Cardiac muscle cell (in vitro differentiated cells and primary cell): ENCODE measurements around the gene CHKA. TPM values are rescaled to one million over a fixed set of nuclear protein-coding genes. Genes with fewer than 3 reads are reported as not detected.

Source experiments
- DNase-seq, 2 donors: peaks; one replicate each; pipeline versions ENCODE4 v3.0.0 to v3.0.0-alpha.2; 2010 to 2017; ENCODE audit warnings: low read depth in 1 of 2, low spot score in 1 of 2
- H3K27ac ChIP-seq: fragments of 200-600 bp; sonication (generic); 2 replicates; pipeline ENCODE4 v1.5.1; 2016
- H3K27me3 ChIP-seq: fragments of 200-600 bp; sonication (generic); 2 replicates; pipeline ENCODE4 v1.6.0; 2016; ENCODE audit warnings: control low read depth
- H3K36me3 ChIP-seq: fragments of 200-600 bp; sonication (generic); 2 replicates; pipeline ENCODE4 v1.5.1; 2016; ENCODE audit warnings: control low read depth
- H3K4me1 ChIP-seq: fragments of 200-600 bp; sonication (generic); 2 replicates; pipeline ENCODE4 v1.8.1; 2017; ENCODE audit warnings: low read depth, mild to moderate bottlenecking, mixed run types
- H3K4me3 ChIP-seq: fragments of 200-600 bp; sonication (generic); 2 replicates; pipeline ENCODE4 v1.5.1; 2016; ENCODE audit warnings: mild to moderate bottlenecking
- H3K9me3 ChIP-seq: fragments of 200-600 bp; sonication (generic); 2 replicates; pipeline ENCODE4 v1.5.1; 2017; ENCODE audit warnings: low read depth, mild to moderate bottlenecking, control low read depth
- polyA plus RNA-seq: library from polyadenylated mRNA; unstranded; fragments of >200 nt; fragmentation: Nextera tagmentation; extraction: Ambion mirVana; gene quantifications from 2 replicates; pipeline ENCODE4 v1.2.1, GENCODE V29; 2016
- total RNA-seq: library from RNA; depleted of rRNA; stranded (reverse); fragments of >200 nt; gene quantifications from 2 replicates; pipeline ENCODE4 v1.2.3, GENCODE V29; 2016
- TF ChIP-seq, protein P1 (sequence below): IDR thresholded peaks from 2 replicates; pipeline ENCODE4 v1.5.1; 2012; ENCODE audit warnings: low read depth, mild to moderate bottlenecking, low read length

The CHKA gene
- total and polyA plus RNA-seq, 2 experiments from 2014 or later = 37.6 to 143 TPM

DNA sequence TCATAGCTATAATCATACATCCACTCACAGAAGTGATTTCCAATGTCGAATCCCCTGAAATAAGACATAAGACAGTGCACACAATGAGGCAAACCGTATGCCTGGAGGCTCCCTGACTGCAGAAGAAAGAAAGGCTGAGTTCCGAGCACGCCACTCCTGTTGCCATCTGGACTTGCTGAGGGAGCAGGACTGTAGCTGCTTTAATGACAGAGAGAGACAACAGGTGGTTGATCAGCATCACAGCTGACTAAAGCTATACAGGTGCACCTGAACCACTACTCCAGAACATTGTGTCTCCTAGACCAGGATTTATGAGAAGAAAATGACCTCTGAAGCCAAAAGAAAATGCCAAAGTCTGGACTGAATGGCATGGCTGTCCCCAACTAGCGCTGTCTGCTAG lies 55.3 kb downstream of the CHKA start:
- no peaks in the 10 kb centered on the region for H3K4me1 ChIP-seq
- TF ChIP-seq, protein P1, sequence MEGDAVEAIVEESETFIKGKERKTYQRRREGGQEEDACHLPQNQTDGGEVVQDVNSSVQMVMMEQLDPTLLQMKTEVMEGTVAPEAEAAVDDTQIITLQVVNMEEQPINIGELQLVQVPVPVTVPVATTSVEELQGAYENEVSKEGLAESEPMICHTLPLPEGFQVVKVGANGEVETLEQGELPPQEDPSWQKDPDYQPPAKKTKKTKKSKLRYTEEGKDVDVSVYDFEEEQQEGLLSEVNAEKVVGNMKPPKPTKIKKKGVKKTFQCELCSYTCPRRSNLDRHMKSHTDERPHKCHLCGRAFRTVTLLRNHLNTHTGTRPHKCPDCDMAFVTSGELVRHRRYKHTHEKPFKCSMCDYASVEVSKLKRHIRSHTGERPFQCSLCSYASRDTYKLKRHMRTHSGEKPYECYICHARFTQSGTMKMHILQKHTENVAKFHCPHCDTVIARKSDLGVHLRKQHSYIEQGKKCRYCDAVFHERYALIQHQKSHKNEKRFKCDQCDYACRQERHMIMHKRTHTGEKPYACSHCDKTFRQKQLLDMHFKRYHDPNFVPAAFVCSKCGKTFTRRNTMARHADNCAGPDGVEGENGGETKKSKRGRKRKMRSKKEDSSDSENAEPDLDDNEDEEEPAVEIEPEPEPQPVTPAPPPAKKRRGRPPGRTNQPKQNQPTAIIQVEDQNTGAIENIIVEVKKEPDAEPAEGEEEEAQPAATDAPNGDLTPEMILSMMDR = no peak
- H3K27me3 ChIP-seq = no peaks in the 10 kb centered on the region
- DNase-seq = no peak
- H3K36me3 ChIP-seq = peaks cover 66% of the 10 kb centered on the region
- no peak overlapping the region for H3K4me3 ChIP-seq
- H3K9me3 ChIP-seq = no peaks in the 10 kb centered on the region
- H3K27ac ChIP-seq = no peak overlapping the region

DNA sequence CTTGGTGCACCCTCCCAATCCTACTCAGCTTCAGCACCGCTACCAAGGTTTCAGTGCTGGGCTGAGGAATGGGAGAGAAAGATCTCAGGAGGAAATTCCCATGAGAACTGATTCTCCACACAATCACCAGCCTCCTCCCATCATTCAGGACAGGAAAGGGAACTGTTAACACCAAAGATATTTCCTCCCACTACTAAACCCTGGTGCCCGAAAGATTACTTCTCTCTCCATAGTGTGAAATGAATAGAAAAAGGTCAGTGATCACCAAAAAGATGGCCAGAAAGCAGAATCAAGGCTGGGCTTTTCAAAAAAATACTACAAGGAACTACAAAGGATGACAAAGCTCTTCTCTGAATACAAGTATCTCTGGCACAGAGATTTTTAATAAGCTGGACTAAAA lies 56.3 kb downstream of the CHKA start:
- no peaks in the 10 kb centered on the region for H3K9me3 ChIP-seq
- no peak overlapping the region for H3K4me3 ChIP-seq
- no peak for DNase-seq
- no peaks in the 10 kb centered on the region for H3K4me1 ChIP-seq
- H3K36me3 ChIP-seq = peaks cover 64% of the 10 kb centered on the region
- H3K27me3 ChIP-seq = no peaks in the 10 kb centered on the region
- TF ChIP-seq, protein P1 = no peak
- no peak overlapping the region for H3K27ac ChIP-seq

DNA sequence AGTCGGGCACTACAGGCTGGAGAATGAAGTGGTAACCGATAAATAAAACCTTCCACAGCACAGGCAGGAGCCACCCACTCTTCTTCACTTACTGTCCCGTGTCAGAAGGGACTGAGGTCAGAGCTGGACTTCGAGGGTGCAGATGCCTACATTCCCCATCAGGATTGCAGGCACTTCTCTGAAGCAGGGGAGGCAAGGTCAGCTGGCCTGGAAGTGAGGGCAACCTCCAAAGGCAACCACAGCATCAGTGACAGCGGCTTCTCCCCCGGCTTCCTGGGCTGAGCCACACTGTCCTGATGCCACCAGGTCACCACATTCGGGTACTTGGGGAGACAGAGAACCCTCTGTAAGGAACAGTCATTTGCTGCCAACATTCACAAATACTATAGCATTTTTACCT lies 59.7 kb downstream of the CHKA start:
- DNase-seq = no peak
- peaks cover 56% of the 10 kb centered on the region for H3K36me3 ChIP-seq
- no peak overlapping the region for H3K4me3 ChIP-seq
- TF ChIP-seq, protein P1 = no peak
- no peaks in the 10 kb centered on the region for H3K27me3 ChIP-seq
- H3K27ac ChIP-seq = no peak overlapping the region
- H3K9me3 ChIP-seq = no peaks in the 10 kb centered on the region
- no peaks in the 10 kb centered on the region for H3K4me1 ChIP-seq

GRCh38 chr11:68057807-68058206 lies 63.4 kb downstream of the CHKA start:
- Histone ChIP-seq H3K27me3 (no peaks in the 10 kb centered on the region), H3K27ac (no peak overlapping the region), H3K9me3 (no peaks in the 10 kb centered on the region), H3K4me1 (no peaks in the 10 kb centered on the region), H3K4me3 (no peak overlapping the region), H3K36me3 (peaks cover 41% of the 10 kb centered on the region)
- DNase-seq = no peak
- TF ChIP-seq, protein P1 = no peak

- H3K36me3 ChIP-seq = peaks cover 32% of the 10 kb centered on the region
- H3K9me3 ChIP-seq = no peaks in the 10 kb centered on the region
- no peak for DNase-seq
- no peaks in the 10 kb centered on the region for H3K27me3 ChIP-seq
- no peaks in the 10 kb centered on the region for H3K4me1 ChIP-seq
- no peak overlapping the region for H3K27ac ChIP-seq
- TF ChIP-seq, protein P1 = no peak
- no peak overlapping the region for H3K4me3 ChIP-seq
These were observed 64.6 kb downstream of the CHKA start for GRCh38 chr11:68056317-68057285.
